HCT116 (cell line): ENCODE results near the gene MED15. TPM values are rescaled to one million over a fixed set of nuclear protein-coding genes. Genes with fewer than 3 reads are reported as not detected.

Experiments
- ATAC-seq: fragments of 200-7000 bp; cut with Tn5 transposase; 2 replicates; pipeline ENCODE4 v1.9.1; 2020; ENCODE audit warnings: mild to moderate bottlenecking, moderate library complexity
- BruUV-seq: library from RNA; stranded (reverse); fragments of 400-500 nt; replicated peaks from 2 replicates; lab custom pipeline; 2021; lab: Mats Ljungman, UMichigan
- CTCF ChIA-PET: fragments of 300-600 bp; sonication (Branson Sonifier 250); formaldehyde crosslinking; loops from one replicate; lab custom pipeline; 2021; ENCODE audit warnings: antibody characterized with exemption; lab: Charles Lee
- POLR2A ChIA-PET: fragments of 300-600, 350-600 bp; sonication (Branson Sonifier 250); formaldehyde crosslinking; loops from one replicate; lab custom pipeline; 2021; ENCODE audit warnings: antibody characterized with exemption; lab: Charles Lee
- RAD21 ChIA-PET, 2 experiments: fragments of 300-600 bp; sonication (Branson Sonifier 250); formaldehyde crosslinking; loops; one replicate each; lab custom pipeline; 2023; ENCODE audit warnings: low total read pairs in 2 of 2; ENCODE audit not compliant: uncharacterized antibody in 2 of 2, unreplicated experiment in 2 of 2, low non-redundant PET in 1 of 2; lab: Charles Lee
- DNase-seq: peaks from one replicate; pipeline ENCODE4 v3.0.0-alpha.2; 2010; ENCODE audit warnings: low read depth, low spot score
- H2AFZ ChIP-seq: fragments of 200-600 bp; shearing (Covaris generic), sonication (generic); 2 replicates; pipeline ENCODE4 v1.6.1; 2017; ENCODE audit warnings: low read depth, mixed run types, mixed read lengths, antibody characterized with exemption, low read length; ENCODE audit not compliant: poor library complexity, severe bottlenecking
- H3K27ac ChIP-seq: 2 replicates; pipeline ENCODE4 v1.5.1; 2012; ENCODE audit warnings: low read depth, low read length
- H3K27me3 ChIP-seq: fragments of 200-600 bp; sonication (generic); 2 replicates; pipeline ENCODE4 v1.6.1; 2016; ENCODE audit warnings: mixed run types, low read length, mixed read lengths; ENCODE audit not compliant: insufficient read depth
- H3K36me3 ChIP-seq, 2 experiments: fragments of 200-500 bp in 1 of 2; fragments of 200-600 bp in 1 of 2; sonication (Bioruptor generic) in 1 of 2; sonication (generic) in 1 of 2; 2 replicates each; pipeline versions ENCODE4 v1.5.1 to v1.6.1; 2014 to 2016; ENCODE audit warnings: low read length in 2 of 2, inconsistent platforms in 1 of 2, mixed read lengths in 1 of 2, mixed run types in 1 of 2; ENCODE audit not compliant: insufficient read depth in 2 of 2, control insufficient read depth in 1 of 2
- H3K4me1 ChIP-seq, 2 experiments: fragments of 200-600 bp in 1 of 2; sonication (generic) in 1 of 2; 2 replicates each; pipeline versions ENCODE4 v1.5.1 to v1.6.1; 2012 to 2017; ENCODE audit warnings: low read length in 2 of 2, inconsistent platforms in 1 of 2, mild to moderate bottlenecking in 1 of 2, mixed read lengths in 1 of 2, mixed run types in 1 of 2, moderate library complexity in 1 of 2; ENCODE audit not compliant: insufficient read depth in 2 of 2, control insufficient read depth in 1 of 2
- H3K4me2 ChIP-seq: fragments of 200-600 bp; sonication (generic); 2 replicates; pipeline ENCODE4 v1.6.1; 2017; ENCODE audit warnings: mixed run types, low read length, mixed read lengths
- H3K4me3 ChIP-seq, 2 experiments: fragments of 200-600 bp in 1 of 2; sonication (generic) in 1 of 2; replicated peaks in 1 of 2; 2 replicates each; pipeline ENCODE4 v1.5.1; 2011 to 2016; ENCODE audit warnings: low read length in 2 of 2, control low read depth in 1 of 2, low read depth in 1 of 2, mild to moderate bottlenecking in 1 of 2, mixed read lengths in 1 of 2, mixed run types in 1 of 2
- H3K79me2 ChIP-seq: fragments of 200-600 bp; sonication (generic); 2 replicates; pipeline ENCODE4 v1.6.1; 2017; ENCODE audit warnings: mild to moderate bottlenecking, mixed run types, low read length, moderate library complexity, mixed read lengths; ENCODE audit not compliant: insufficient read depth
- H3K9ac ChIP-seq: fragments of 200-600 bp; sonication (generic); 2 replicates; pipeline ENCODE4 v1.6.1; 2016; ENCODE audit warnings: low read length, mixed read lengths
- H3K9me2 ChIP-seq: fragments of 200-600 bp; sonication (generic), shearing (Covaris generic); 2 replicates; pipeline ENCODE4 v1.6.1; 2017; ENCODE audit warnings: mixed run types, mild to moderate bottlenecking, moderate library complexity; ENCODE audit not compliant: insufficient read depth
- H3K9me3 ChIP-seq, 2 experiments: fragments of 200-500 bp in 1 of 2; fragments of 200-600 bp in 1 of 2; sonication (Bioruptor generic) in 1 of 2; sonication (generic) in 1 of 2; 2 replicates each; pipeline ENCODE4 v1.6.1; 2014 to 2017; ENCODE audit warnings: low read length in 2 of 2, mixed read lengths in 2 of 2, inconsistent platforms in 1 of 2, low read depth in 1 of 2, mild to moderate bottlenecking in 1 of 2, mixed run types in 1 of 2, moderate library complexity in 1 of 2; ENCODE audit not compliant: control insufficient read depth in 1 of 2, insufficient read depth in 1 of 2
- H4K20me1 ChIP-seq: fragments of 200-600 bp; sonication (generic), shearing (Covaris generic); 2 replicates; pipeline ENCODE4 v1.6.1; 2017; ENCODE audit warnings: mixed run types, mild to moderate bottlenecking, moderate library complexity; ENCODE audit not compliant: insufficient read depth
- CEBPB ChIP-seq: IDR thresholded peaks from 2 replicates; pipeline ENCODE4 v1.6.1; 2012; ENCODE audit warnings: low read depth
- CTCF ChIP-seq, 3 experiments: fragments of 200-600 bp in 1 of 3; sonication (generic) in 1 of 3; IDR thresholded peaks in 2 of 3; conservative IDR thresholded peaks in 1 of 3; 2 replicates each; pipeline ENCODE4 v1.5.1; 2012 to 2017; ENCODE audit warnings: low read depth in 2 of 3, low read length in 2 of 3, antibody characterized with exemption in 1 of 3, borderline replicate concordance in 1 of 3, control low read depth in 1 of 3, mild to moderate bottlenecking in 1 of 3, mixed read lengths in 1 of 3, mixed run types in 1 of 3, moderate library complexity in 1 of 3; ENCODE audit not compliant: insufficient read depth in 1 of 3
- EZH2phosphoT487 ChIP-seq: fragments of 200-600 bp; IDR thresholded peaks from 2 replicates; pipeline ENCODE4 v1.6.1; 2018; ENCODE audit warnings: antibody characterized with exemption, borderline replicate concordance
- JUND ChIP-seq: IDR thresholded peaks from 2 replicates; pipeline ENCODE4 v1.6.1; 2012
- MAX ChIP-seq: IDR thresholded peaks from 2 replicates; pipeline ENCODE4 v1.6.1; 2012
- POLR2A ChIP-seq: IDR thresholded peaks from 2 replicates; pipeline ENCODE4 v1.7.0; 2011; ENCODE audit warnings: borderline replicate concordance; ENCODE audit not compliant: insufficient read depth, insufficient read length; ENCODE audit errors: extremely low read depth
- POLR2AphosphoS5 ChIP-seq: IDR thresholded peaks from 2 replicates; pipeline ENCODE4 v1.6.1; 2011; ENCODE audit warnings: mild to moderate bottlenecking, low read depth, low read length, moderate library complexity
- SP1 ChIP-seq: IDR thresholded peaks from 2 replicates; pipeline ENCODE4 v1.6.1; 2012; ENCODE audit warnings: low read depth
- SRF ChIP-seq: IDR thresholded peaks from 2 replicates; pipeline ENCODE4 v1.6.1; 2012; ENCODE audit warnings: low read depth
- ZFX ChIP-seq: fragments of 450-650 bp; IDR thresholded peaks from 2 replicates; pipeline ENCODE4 v1.6.1; 2017
- intact Hi-C: fragments of 100-400 bp; cut with micrococcal nuclease; formaldehyde crosslinking; loops from 2 replicates; pipeline ENCODE4 v1.10.0; 2022
- total RNA-seq: library from RNA; stranded (reverse); gene quantifications from one replicate; pipeline ENCODE4 v1.2.1, GENCODE V29; 2021; ENCODE audit not compliant: unreplicated experiment

Gene MED15
- total RNA-seq, 1 experiment from 2014 or later, result 81.3 TPM

- no peak for ATAC-seq
- peaks cover 6 to 36% of the 10 kb centered on the region in 2 experiments; a peak in 3 of 4 replicates for H3K36me3 ChIP-seq
- H4K20me1 ChIP-seq, result peaks cover 4% of the 10 kb centered on the region; the same call in 1 of the 2 replicates
- H3K9me2 ChIP-seq, result no peaks in the 10 kb centered on the region
- ChIA-PET RAD21 (no interaction called here), POLR2A (no interaction called here), CTCF (interaction anchor here (1.9 kb wide), 1 partner anchor 10 kb away, joined by 8 read pairs; no protein-coding TSS in a partner anchor)
- H2AFZ ChIP-seq, result no peak overlapping the region
- no peak for TF ChIP-seq EZH2phosphoT487
- no peak for TF ChIP-seq CTCF (IDR thresholded peaks at IDR 0.05 in 2 of 3, conservative IDR thresholded peaks at IDR 0.05 in 1 of 3; ENCODE audit: borderline replicate concordance in 1 of 3, insufficient read depth in 1 of 3, low read depth in 2 of 3, low read length in 2 of 3)
- no peak for TF ChIP-seq MAX
- TF ChIP-seq POLR2A, result no peak
- no peak for TF ChIP-seq SP1
- no peak for TF ChIP-seq CEBPB
- no peak for TF ChIP-seq SRF
- TF ChIP-seq ZFX, result no peak
- no peak for TF ChIP-seq JUND
- TF ChIP-seq POLR2AphosphoS5, result no peak
- no peaks in the 10 kb centered on the region for H3K9me3 ChIP-seq
- no peak overlapping the region for H3K4me2 ChIP-seq
- DNase-seq, result no peak
- peaks cover 0 to 3% of the 10 kb centered on the region in 2 experiments; a peak in 1 of 4 replicates for H3K4me1 ChIP-seq
- no peak overlapping the region for H3K4me3 ChIP-seq
- intact Hi-C loops, result no loop called here
- BruUV-seq, result no TSS peak
- no peaks in the 10 kb centered on the region for H3K27me3 ChIP-seq
- no peak overlapping the region for H3K27ac ChIP-seq
- H3K79me2 ChIP-seq, result peaks cover 21% of the 10 kb centered on the region
- no peak overlapping the region for H3K9ac ChIP-seq
Observed at GRCh38 chr22:20558534-20558933, 51.1 kb downstream of the MED15 start.
